D721Med (cell line): Measurements from ENCODE around the gene AUTS2.
A peak's percentile ranks its signal among the peaks of the same experiment; 100 is the strongest.

Experiments used
- DNase-seq: peaks from one replicate; pipeline ENCODE4 v3.0.0; 2011; ENCODE audit warnings: low spot score; ENCODE audit not compliant: insufficient read length
- FAIRE-seq: peaks from 2 replicates; lab custom pipeline; 2011; peaks lifted over from hg19 to GRCh38; lab: Jason Lieb, UNC
- TF ChIP-seq, protein P1 (sequence below): IDR thresholded peaks from 2 replicates; pipeline ENCODE4 v1.5.1; 2012; ENCODE audit warnings: mild to moderate bottlenecking, control low read depth; ENCODE audit not compliant: insufficient read depth; ENCODE audit errors: missing control alignments

The AUTS2 gene

DNA sequence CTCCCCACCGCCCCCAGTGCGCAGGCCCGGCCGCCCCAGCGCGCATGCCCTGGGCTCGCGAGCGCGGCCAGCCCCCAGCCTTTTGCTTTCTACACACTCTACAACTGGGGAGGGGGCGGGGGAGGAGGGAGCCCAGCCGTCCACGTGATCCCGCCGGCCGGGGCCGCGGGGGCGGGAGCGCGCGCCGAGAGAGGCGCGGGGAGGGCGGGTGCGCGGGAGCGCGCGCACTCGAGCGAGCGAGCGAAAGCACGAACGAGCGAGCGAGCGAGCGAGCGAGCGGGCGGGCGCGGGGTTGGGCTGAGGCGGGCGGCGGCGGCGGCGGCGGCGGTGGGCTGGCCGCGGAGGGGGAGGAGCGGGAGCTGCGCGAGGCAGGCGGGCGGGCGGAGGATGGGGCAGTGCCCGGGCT is at the start of gene AUTS2:
TSS of gene AUTS2 (plus strand) at position 395 of the 406 bp plus-strand sequence. CDS start 1,179 bp downstream, outside the sequence.
- peak; percentile 88 for DNase-seq
- TF ChIP-seq, protein P1, sequence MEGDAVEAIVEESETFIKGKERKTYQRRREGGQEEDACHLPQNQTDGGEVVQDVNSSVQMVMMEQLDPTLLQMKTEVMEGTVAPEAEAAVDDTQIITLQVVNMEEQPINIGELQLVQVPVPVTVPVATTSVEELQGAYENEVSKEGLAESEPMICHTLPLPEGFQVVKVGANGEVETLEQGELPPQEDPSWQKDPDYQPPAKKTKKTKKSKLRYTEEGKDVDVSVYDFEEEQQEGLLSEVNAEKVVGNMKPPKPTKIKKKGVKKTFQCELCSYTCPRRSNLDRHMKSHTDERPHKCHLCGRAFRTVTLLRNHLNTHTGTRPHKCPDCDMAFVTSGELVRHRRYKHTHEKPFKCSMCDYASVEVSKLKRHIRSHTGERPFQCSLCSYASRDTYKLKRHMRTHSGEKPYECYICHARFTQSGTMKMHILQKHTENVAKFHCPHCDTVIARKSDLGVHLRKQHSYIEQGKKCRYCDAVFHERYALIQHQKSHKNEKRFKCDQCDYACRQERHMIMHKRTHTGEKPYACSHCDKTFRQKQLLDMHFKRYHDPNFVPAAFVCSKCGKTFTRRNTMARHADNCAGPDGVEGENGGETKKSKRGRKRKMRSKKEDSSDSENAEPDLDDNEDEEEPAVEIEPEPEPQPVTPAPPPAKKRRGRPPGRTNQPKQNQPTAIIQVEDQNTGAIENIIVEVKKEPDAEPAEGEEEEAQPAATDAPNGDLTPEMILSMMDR = no peak
- FAIRE-seq = no peak

DNA sequence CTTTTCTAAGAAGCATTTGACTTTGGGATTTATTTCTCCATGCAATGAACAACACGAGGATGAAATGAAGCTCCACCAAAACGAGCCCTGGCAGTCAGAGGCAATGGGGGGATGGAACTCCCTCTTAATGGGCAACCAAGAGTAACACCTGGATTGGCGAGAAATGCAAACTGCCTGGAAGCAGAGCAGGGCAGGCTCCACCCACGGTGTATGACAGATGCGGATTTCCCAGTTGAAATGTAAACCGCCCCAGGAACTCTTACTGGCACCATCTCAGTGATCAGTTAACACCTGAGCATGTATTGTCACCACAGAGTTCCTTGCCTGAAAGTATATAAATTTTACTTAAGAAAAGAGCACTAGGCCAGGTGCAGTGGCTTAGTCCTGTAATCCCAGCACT is 47.3 kb upstream of the AUTS2 start:
- DNase-seq = no peak
- FAIRE-seq = no peak
- TF ChIP-seq, protein P1 = no peak

DNA sequence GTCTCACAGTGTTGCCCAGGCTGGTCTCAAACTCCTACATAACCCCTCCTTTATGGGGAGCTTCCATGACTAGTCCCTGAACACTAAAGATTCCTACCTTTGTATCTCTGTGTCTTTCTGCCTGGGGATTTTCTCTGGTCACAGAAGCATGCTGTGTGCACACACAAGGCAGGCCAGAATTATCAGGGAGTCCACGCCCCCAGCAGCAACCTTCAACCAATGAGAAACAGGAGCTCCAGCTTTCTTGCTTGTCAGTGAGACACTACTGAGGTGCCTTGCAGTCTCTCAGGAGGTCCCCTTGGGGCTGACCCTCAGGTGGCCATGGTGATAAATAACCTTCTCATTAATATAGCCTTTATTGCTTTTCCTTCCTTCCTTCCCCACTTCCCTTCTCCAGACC is 45.1 kb upstream of the AUTS2 start:
- no peak for FAIRE-seq
- no peak for DNase-seq
- TF ChIP-seq, protein P1 = no peak

DNA sequence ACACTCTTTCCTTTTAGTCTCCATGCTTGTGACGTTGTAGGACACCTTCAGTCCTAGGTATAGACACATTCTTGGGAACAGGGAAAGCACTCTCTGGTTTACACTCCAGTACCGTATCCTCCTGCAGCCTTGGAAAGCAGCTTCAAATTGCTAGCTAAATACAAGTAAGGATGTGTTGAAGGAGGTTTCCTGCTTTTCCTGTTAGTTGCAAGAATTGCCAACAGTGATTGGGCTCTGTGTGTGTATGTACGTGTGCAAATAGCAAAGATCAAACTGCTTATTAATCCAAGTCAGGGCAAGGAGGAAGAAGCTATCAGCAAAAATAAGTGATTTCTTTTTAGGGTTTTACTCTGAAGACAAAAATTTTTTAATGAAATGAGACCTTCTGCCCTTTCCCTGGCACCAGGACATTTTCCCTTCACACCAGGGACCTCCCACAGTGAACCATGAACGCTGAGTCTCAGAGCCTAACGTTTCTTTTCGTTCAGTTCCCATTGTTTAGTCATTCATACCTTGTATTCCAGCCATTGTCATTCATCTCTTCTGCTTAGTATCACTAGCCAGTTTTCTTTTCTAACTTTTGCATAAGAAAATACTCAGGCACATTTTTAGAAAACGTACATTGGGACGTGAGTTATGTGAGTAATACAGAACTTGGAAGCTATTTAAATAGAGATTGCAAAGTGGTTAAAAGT is 36.9 kb upstream of the AUTS2 start:
- DNase-seq (no peak), FAIRE-seq (no peak)
- TF ChIP-seq, protein P1 = no peak

DNA sequence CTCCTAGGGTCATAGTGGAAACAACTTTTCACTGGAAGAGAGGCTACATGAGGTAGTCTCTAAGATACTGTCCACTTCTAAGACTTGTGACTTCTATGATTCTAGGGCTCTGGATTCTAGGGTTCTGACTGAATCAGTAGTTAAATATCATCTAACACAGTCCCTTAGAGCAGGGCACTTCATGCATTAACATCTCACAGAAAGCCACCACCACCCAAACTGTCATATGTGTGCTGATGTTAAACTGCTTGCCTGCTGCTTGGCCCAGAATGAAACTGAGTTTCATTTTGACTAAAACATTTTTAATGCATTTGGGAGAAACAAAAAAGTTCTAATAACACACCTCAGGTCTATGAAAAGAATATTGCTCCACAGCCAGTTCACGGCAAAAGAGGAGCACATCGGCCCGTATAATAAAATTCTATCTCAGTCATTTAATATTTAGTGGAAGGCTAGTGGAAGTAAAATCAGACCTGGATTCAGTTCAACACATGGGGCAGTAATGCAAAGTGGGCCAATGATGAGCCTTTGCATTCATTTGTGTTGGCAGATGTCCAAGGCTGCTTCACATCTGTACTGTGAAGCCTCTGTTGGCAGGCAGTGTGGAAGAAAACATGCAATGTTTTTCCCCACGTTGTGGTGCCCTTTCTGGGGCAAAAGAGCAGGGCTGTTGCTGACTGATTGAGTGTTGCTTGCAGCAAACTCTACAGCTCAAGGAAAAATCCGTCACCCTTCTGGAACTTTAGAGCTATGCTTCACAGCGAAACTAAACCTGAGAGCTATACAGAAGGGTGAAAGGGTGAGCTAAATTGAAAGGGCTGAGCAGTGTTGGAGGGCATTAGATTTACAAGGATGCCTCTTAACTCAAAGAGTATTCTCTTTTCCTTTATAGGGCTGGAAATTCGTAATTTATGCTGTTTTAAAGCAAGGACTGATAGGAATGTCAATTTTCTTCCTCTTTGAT is 33.5 kb upstream of the AUTS2 start:
- DNase-seq (no peak), FAIRE-seq (no peak)
- TF ChIP-seq, protein P1 = no peak

DNA sequence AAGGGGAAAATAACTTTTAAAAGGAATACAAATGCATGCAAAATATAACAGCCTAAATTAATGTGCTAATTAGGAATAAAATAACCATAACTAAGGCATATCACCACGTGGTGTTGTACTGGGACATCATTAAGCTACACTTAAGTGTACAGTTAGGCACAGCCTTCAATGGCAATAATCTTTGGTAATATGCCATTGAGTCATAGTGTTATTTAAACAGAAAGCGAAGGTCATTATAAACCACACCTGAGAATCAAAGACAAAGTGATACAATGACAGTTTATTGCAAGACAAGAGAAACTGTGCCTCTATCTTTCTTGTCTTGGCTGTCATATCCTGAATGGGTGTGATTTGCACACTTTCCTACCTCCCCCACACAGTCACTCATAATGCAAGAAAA is 30.5 kb upstream of the AUTS2 start:
- DNase-seq (no peak), FAIRE-seq (no peak)
- TF ChIP-seq, protein P1 = no peak
